ENCODE data around the gene CFAP298. TPM values are rescaled to one million over a fixed set of nuclear protein-coding genes. Genes with fewer than 3 reads are reported as not detected.

The CFAP298 gene
- total and polyA plus RNA-seq, 7 donors: 14.4 to 38.6 (median 24.7) TPM

GRCh38 chr21:32584472-32584871, 27.7 kb downstream of the CFAP298 start:
- H3K27me3 ChIP-seq: no peaks in the 10 kb centered on the region
- peaks cover 0 to 4% (median 0%) of the 10 kb centered on the region in 4 donors for H3K36me3 ChIP-seq
- H3K4me3 ChIP-seq: no peak overlapping the region
- TF ChIP-seq EP300 (IDR thresholded peaks at IDR 0.05): no peak
- TF ChIP-seq, protein P1, sequence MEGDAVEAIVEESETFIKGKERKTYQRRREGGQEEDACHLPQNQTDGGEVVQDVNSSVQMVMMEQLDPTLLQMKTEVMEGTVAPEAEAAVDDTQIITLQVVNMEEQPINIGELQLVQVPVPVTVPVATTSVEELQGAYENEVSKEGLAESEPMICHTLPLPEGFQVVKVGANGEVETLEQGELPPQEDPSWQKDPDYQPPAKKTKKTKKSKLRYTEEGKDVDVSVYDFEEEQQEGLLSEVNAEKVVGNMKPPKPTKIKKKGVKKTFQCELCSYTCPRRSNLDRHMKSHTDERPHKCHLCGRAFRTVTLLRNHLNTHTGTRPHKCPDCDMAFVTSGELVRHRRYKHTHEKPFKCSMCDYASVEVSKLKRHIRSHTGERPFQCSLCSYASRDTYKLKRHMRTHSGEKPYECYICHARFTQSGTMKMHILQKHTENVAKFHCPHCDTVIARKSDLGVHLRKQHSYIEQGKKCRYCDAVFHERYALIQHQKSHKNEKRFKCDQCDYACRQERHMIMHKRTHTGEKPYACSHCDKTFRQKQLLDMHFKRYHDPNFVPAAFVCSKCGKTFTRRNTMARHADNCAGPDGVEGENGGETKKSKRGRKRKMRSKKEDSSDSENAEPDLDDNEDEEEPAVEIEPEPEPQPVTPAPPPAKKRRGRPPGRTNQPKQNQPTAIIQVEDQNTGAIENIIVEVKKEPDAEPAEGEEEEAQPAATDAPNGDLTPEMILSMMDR (IDR thresholded peaks at IDR 0.05): no peak
- no peak for TF ChIP-seq POLR2A (IDR thresholded peaks at IDR 0.05)
- TF ChIP-seq POLR2AphosphoS5 (IDR thresholded peaks at IDR 0.05): no peak
- no peak for DNase-seq
- no peaks in the 10 kb centered on the region for H3K4me1 ChIP-seq
- WGBS, 2 donors: 85 to 89% methylated on average over 8 of the region's 8 CpGs
- intact Hi-C loops (cut with DNase I): no loop called here
- no peaks in the 10 kb centered on the region for H3K9me3 ChIP-seq
- no peak overlapping the region for H3K27ac ChIP-seq

DNA sequence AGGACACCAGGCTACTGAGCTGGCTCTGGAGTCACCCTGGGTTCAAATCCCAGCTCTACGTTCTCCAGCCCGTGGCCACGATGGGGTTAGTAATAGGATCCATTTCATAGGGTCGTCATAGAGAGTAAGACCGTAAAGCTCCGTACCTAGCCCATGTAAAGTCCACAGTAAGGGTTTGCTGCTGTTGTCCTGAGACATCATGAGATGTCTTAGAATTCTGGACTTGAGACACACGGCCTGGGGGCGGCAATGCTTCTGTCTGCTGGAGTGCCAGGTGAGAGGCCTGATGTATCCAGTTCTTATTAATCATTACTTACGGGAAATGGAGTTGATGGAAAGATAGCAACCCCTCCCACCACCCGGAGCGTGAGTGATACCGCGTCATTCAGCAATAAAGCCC, 30.4 kb downstream of the CFAP298 start:
- WGBS, 2 donors: 84 to 92% methylated on average over 13 of the region's 13 CpGs
- Histone ChIP-seq H3K4me3 (no peak overlapping the region), H3K36me3 (peaks cover 0 to 3% (median 0%) of the 10 kb centered on the region in 4 donors), H3K9me3 (no peaks in the 10 kb centered on the region), H3K27me3 (no peaks in the 10 kb centered on the region), H3K4me1 (no peaks in the 10 kb centered on the region), H3K27ac (no peak overlapping the region)
- intact Hi-C loops (cut with DNase I): no loop called here
- TF ChIP-seq POLR2A (IDR thresholded peaks at IDR 0.05): no peak
- no peak for TF ChIP-seq EP300 (IDR thresholded peaks at IDR 0.05)
- TF ChIP-seq POLR2AphosphoS5 (IDR thresholded peaks at IDR 0.05): no peak
- TF ChIP-seq, protein P1 (IDR thresholded peaks at IDR 0.05): no peak
- no peak for DNase-seq

GRCh38 chr21:32580949-32581348, 31.2 kb downstream of the CFAP298 start:
- no peak overlapping the region for H3K4me3 ChIP-seq
- 89 to 95% methylated on average over 13 of the region's 13 CpGs for WGBS, 2 donors
- no peak for DNase-seq
- no peaks in the 10 kb centered on the region for H3K9me3 ChIP-seq
- no peaks in the 10 kb centered on the region for H3K4me1 ChIP-seq
- TF ChIP-seq, protein P1 (IDR thresholded peaks at IDR 0.05): no peak
- TF ChIP-seq POLR2A (IDR thresholded peaks at IDR 0.05): no peak
- no peak for TF ChIP-seq EP300 (IDR thresholded peaks at IDR 0.05)
- TF ChIP-seq POLR2AphosphoS5 (IDR thresholded peaks at IDR 0.05): no peak
- no peak overlapping the region for H3K27ac ChIP-seq
- intact Hi-C loops (cut with DNase I): no loop called here
- H3K27me3 ChIP-seq: no peaks in the 10 kb centered on the region
- H3K36me3 ChIP-seq: no peaks in the 10 kb centered on the region

GRCh38 chr21:32578107-32578691, 34.0 kb downstream of the CFAP298 start:
- intact Hi-C loops (cut with DNase I): loop anchor here (10.0 kb wide), 1 partner anchor 713 kb away; no protein-coding TSS in a partner anchor
- no peak for DNase-seq
- no peaks in the 10 kb centered on the region for H3K9me3 ChIP-seq
- WGBS, 2 donors: 40 to 66% methylated on average over 15 of the region's 15 CpGs
- H3K27ac ChIP-seq: no peak overlapping the region
- TF ChIP-seq EP300 (IDR thresholded peaks at IDR 0.05) (no peak), POLR2A (IDR thresholded peaks at IDR 0.05) (no peak), POLR2AphosphoS5 (IDR thresholded peaks at IDR 0.05) (no peak)
- TF ChIP-seq, protein P1 (IDR thresholded peaks at IDR 0.05): no peak
- H3K36me3 ChIP-seq: no peaks in the 10 kb centered on the region
- H3K4me3 ChIP-seq: no peak overlapping the region
- no peaks in the 10 kb centered on the region for H3K27me3 ChIP-seq
- H3K4me1 ChIP-seq: no peaks in the 10 kb centered on the region

DNA sequence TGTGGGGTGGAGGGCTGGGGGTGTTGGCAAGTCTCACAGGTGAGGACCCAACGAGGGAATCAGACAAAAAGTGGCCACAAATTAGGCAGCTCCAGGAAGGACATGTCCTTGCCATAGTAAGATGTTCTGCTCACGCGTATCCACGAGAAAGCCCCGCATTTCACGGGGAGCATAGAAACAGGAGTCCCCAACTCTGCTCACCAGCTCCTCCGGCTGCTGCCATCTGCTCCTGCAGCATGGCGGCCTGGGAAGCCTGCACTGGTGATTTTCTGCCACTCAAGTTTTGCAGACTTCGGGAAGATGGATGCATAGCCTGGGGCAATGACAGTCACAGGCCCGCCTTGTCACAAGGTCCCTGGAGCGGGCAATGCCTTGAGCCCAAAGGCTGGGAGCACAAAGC, 36.2 kb downstream of the CFAP298 start:
- TF ChIP-seq POLR2AphosphoS5 (IDR thresholded peaks at IDR 0.05): no peak
- TF ChIP-seq EP300 (IDR thresholded peaks at IDR 0.05): no peak
- no peak for TF ChIP-seq POLR2A (IDR thresholded peaks at IDR 0.05)
- TF ChIP-seq, protein P1 (IDR thresholded peaks at IDR 0.05): no peak
- Histone ChIP-seq H3K4me3 (no peak overlapping the region), H3K9me3 (no peaks in the 10 kb centered on the region), H3K36me3 (no peaks in the 10 kb centered on the region), H3K4me1 (no peaks in the 10 kb centered on the region), H3K27me3 (no peaks in the 10 kb centered on the region), H3K27ac (no peak overlapping the region)
- no peak for DNase-seq
- intact Hi-C loops (cut with DNase I): loop anchor here (10.0 kb wide), 1 partner anchor 711 kb away; no protein-coding TSS in a partner anchor
- 95% methylated on average over 11 of the region's 11 CpGs for WGBS, 2 donors
